K562 (cell line): ENCODE data around the gene PDZD2. TPM values are rescaled to one million over a fixed set of nuclear protein-coding genes. Genes with fewer than 3 reads are reported as not detected.
A peak's percentile ranks its signal among the peaks of the same experiment; 100 is the strongest.

Experiments
- ATAC-seq: fragments of 200-7000 bp; cut with Tn5 transposase; 3 replicates; pipeline ENCODE4 v1.9.1; 2020; ENCODE audit warnings: moderate library complexity
- BruUV-seq: library from RNA; stranded (reverse); fragments of 400-500 nt; replicated peaks from 2 replicates; lab custom pipeline; 2021; lab: Mats Ljungman, UMichigan
- CTCF ChIA-PET: fragments of 300-600 bp; formaldehyde crosslinking; extraction: SDS; loops from one replicate; lab custom pipeline; 2021; ENCODE audit warnings: low intra/inter-chr PET ratio; lab: Yijun Ruan, JAX
- POLR2A ChIA-PET: fragments of 300-600, 350-650 bp; sonication (Branson Sonifier 250); formaldehyde crosslinking; extraction: SDS; loops from one replicate; lab custom pipeline; 2021; ENCODE audit warnings: antibody characterized with exemption, inconsistent platforms; lab: Yijun Ruan, JAX
- DNase-seq, 4 experiments: peaks; one replicate each; pipeline versions ENCODE4 v3.0.0 to v3.0.0-alpha.2; 2011 to 2018; ENCODE audit warnings: low spot score in 3 of 4, mixed read lengths in 3 of 4; ENCODE audit errors: extremely low read depth in 1 of 4
- FAIRE-seq: peaks from 2 replicates; lab custom pipeline; 2011; peaks lifted over from hg19 to GRCh38; lab: Jason Lieb, UNC
- H2AFZ ChIP-seq: 2 replicates; pipeline ENCODE4 v1.6.0; 2011; ENCODE audit warnings: low read depth, low read length, control low read depth, inconsistent platforms
- H3K27ac ChIP-seq: fragments of 200-600 bp; 3 replicates; pipeline ENCODE4 v1.8.0; 2011; ENCODE audit warnings: low read depth, mild to moderate bottlenecking, control low read depth, inconsistent platforms, low read length, moderate library complexity, mixed read lengths; ENCODE audit errors: extremely low read depth
- H3K27me3 ChIP-seq, 2 experiments: fragments of 300-600 bp in 1 of 2; 2 replicates in 1 of 2; 3 replicates in 1 of 2; pipeline versions ENCODE4 v1.6.0 to v1.8.0; 2011; ENCODE audit warnings: inconsistent platforms in 2 of 2, low read length in 2 of 2, mild to moderate bottlenecking in 1 of 2, mixed read lengths in 1 of 2, moderate library complexity in 1 of 2; ENCODE audit not compliant: control insufficient read depth in 2 of 2, insufficient read depth in 2 of 2
- H3K36me3 ChIP-seq: fragments of 300-600 bp; 3 replicates; pipeline ENCODE4 v1.8.0; 2011; ENCODE audit warnings: mild to moderate bottlenecking, low read length, inconsistent platforms; ENCODE audit not compliant: control insufficient read depth, insufficient read depth
- H3K4me1 ChIP-seq, 2 experiments: fragments of 200-600 bp in 1 of 2; replicated peaks in 1 of 2; 2 replicates in 1 of 2; 3 replicates in 1 of 2; pipeline versions ENCODE4 v1.5.1 to v1.8.0; 2011; ENCODE audit warnings: inconsistent platforms in 2 of 2, low read length in 2 of 2, mild to moderate bottlenecking in 1 of 2, mixed read lengths in 1 of 2, moderate library complexity in 1 of 2; ENCODE audit not compliant: control insufficient read depth in 2 of 2, insufficient read depth in 2 of 2
- H3K4me2 ChIP-seq: 2 replicates; pipeline ENCODE4 v1.6.1; 2011; ENCODE audit warnings: low read length, control low read depth, inconsistent platforms, mixed read lengths; ENCODE audit not compliant: insufficient read depth
- H3K4me3 ChIP-seq: fragments of 200-600 bp; sonication (generic), shearing (Covaris generic); 2 replicates; pipeline ENCODE4 v1.5.1; 2016; ENCODE audit warnings: control low read depth, inconsistent platforms
- H3K79me2 ChIP-seq: fragments of 200-600 bp; 3 replicates; pipeline ENCODE4 v1.8.0; 2011; ENCODE audit warnings: low read length, inconsistent platforms; ENCODE audit not compliant: control insufficient read depth, insufficient read depth
- H3K9ac ChIP-seq, 2 experiments: 2 replicates each; pipeline versions ENCODE4 v1.6.0 to v1.6.1; 2011; ENCODE audit warnings: low read depth in 2 of 2, low read length in 2 of 2, control low read depth in 1 of 2, inconsistent platforms in 1 of 2, mild to moderate bottlenecking in 1 of 2, mixed read lengths in 1 of 2; ENCODE audit not compliant: insufficient read depth in 1 of 2
- H3K9me1 ChIP-seq: one replicate; pipeline ENCODE4 v1.6.0; 2011; ENCODE audit warnings: inconsistent platforms, mild to moderate bottlenecking, low read length, moderate library complexity; ENCODE audit not compliant: control insufficient read depth, insufficient read depth
- H3K9me3 ChIP-seq: replicated peaks from 2 replicates; pipeline ENCODE4 v1.5.1; 2011; ENCODE audit warnings: low read depth, low read length, inconsistent platforms; ENCODE audit not compliant: control insufficient read depth, insufficient read depth
- H4K20me1 ChIP-seq: replicated peaks from 2 replicates; pipeline ENCODE4 v1.6.1; 2011; ENCODE audit warnings: low read length, inconsistent platforms, mixed read lengths; ENCODE audit not compliant: control insufficient read depth, insufficient read depth
- ATF7 ChIP-seq: fragments of 450-650 bp; IDR thresholded peaks from 2 replicates; pipeline ENCODE4 v1.7.1; 2014; ENCODE audit warnings: mild to moderate bottlenecking, moderate library complexity
- CREM ChIP-seq: IDR thresholded peaks from 2 replicates; pipeline ENCODE4 v1.6.1; 2014; ENCODE audit warnings: antibody characterized with exemption, low read depth
- ELK3 ChIP-seq: fragments of 450-650 bp; formaldehyde crosslinking; IDR thresholded peaks from 2 replicates; pipeline ENCODE4 v1.4.0; 2020; ENCODE audit warnings: mild to moderate bottlenecking
- PCBP2 ChIP-seq: fragments of 200-400 bp; formaldehyde crosslinking; IDR thresholded peaks from 2 replicates; pipeline ENCODE4 v1.6.1; 2018; ENCODE audit warnings: low read length, low read depth, mild to moderate bottlenecking, moderate library complexity; ENCODE audit not compliant: poor library complexity, severe bottlenecking
- POLR2H ChIP-seq: IDR thresholded peaks from 2 replicates; pipeline ENCODE4 v1.6.1; 2016; ENCODE audit warnings: missing genetic modification characterization, low read depth, mild to moderate bottlenecking, control low read depth, missing compliant biosample characterization, moderate library complexity
- SMAD3 ChIP-seq: fragments of 450-650 bp; formaldehyde crosslinking; conservative IDR thresholded peaks from 2 replicates; pipeline ENCODE4 v1.4.0; 2020; ENCODE audit warnings: mild to moderate bottlenecking
- SRSF9 ChIP-seq: fragments of 200-400 bp; formaldehyde crosslinking; IDR thresholded peaks from 2 replicates; pipeline ENCODE4 v1.6.1; 2017; ENCODE audit warnings: low read depth, low read length, borderline replicate concordance
- ZBED1 ChIP-seq: IDR thresholded peaks from 2 replicates; pipeline ENCODE4 v1.6.1; 2014
- WGBS: fragments of 100-300 bp; shearing (Covaris generic); methylation state at CpG from one replicate; pipeline ENCODE4 v1.1.6; 2016; ENCODE audit warnings: low coverage, mixed read lengths; ENCODE audit not compliant: insufficient coverage; ENCODE audit errors: missing lambda C conversion rate; 5-methylcytosine and 5-hydroxymethylcytosine counted together
- in situ Hi-C: fragments of 300-500 bp; cut with MboI; formaldehyde crosslinking; loops from 4 replicates; pipeline ENCODE4 v1.15.0; 2018; ENCODE audit warnings: inconsistent platforms, mixed read lengths
- intact Hi-C: fragments of 100-400 bp; cut with micrococcal nuclease; formaldehyde crosslinking; loops from 2 replicates; pipeline ENCODE4 v1.14.2; 2022
- polyA plus RNA-seq, 8 experiments: library from polyadenylated mRNA; depleted of rRNA in 4 of 8; stranded (reverse) in 5 of 8; unstranded in 3 of 8; fragments of >200 nt; fragmentation: Nextera tagmentation in 2 of 8; fragmentation: Illumina TruSeq in 1 of 8; extraction: Ambion mirVana in 2 of 8; extraction: Trizol in 1 of 8; gene quantifications; 2 replicates each; pipeline versions ENCODE4 v1.2.1 to v1.2.3, GENCODE V29; 2011 to 2014; ENCODE audit warnings: inconsistent platforms in 1 of 8, missing spikeins in 1 of 8
- total RNA-seq, 7 experiments: library from RNA; depleted of rRNA in 6 of 7; stranded (reverse); fragments of >200 nt in 6 of 7; fragmentation: Illumina TruSeq in 2 of 7; extraction: Trizol in 2 of 7; gene quantifications; 2 replicates each; pipeline versions ENCODE4 v1.2.1 to v1.2.3, GENCODE V29; 2011 to 2021; ENCODE audit warnings: low replicate concordance in 1 of 7
- TF ChIP-seq, protein P1 (sequence below): IDR thresholded peaks from 2 replicates; pipeline ENCODE4 v1.6.1; 2016; ENCODE audit warnings: missing genetic modification characterization, missing compliant biosample characterization
- TF ChIP-seq, protein P2 (sequence below): fragments of 450-650 bp; formaldehyde crosslinking; IDR thresholded peaks from 2 replicates; pipeline ENCODE4 v1.4.0; 2022; ENCODE audit warnings: mild to moderate bottlenecking, moderate library complexity
- TF ChIP-seq, protein P3 (sequence below): fragments of 450-650 bp; IDR thresholded peaks from 2 replicates; pipeline ENCODE4 v1.6.1; 2018; ENCODE audit warnings: mild to moderate bottlenecking, low read depth; ENCODE audit not compliant: partially characterized antibody

The PDZD2 gene
- total and polyA plus RNA-seq, 9 of the 15 experiments (the other 6 are each of a cell fraction or from before 2014, with no cell fraction given): 0.02 to 0.08 (median 0.04) TPM; not detected in 6

GRCh38 chr5:31703757-31704156, 64.8 kb downstream of the PDZD2 start:
- H4K20me1 ChIP-seq: no peaks in the 10 kb centered on the region
- no peaks in the 10 kb centered on the region for H3K79me2 ChIP-seq
- no peak overlapping the region for H2AFZ ChIP-seq
- FAIRE-seq (no peak), DNase-seq (no peak), ATAC-seq (no peak)
- TF ChIP-seq, protein P1, sequence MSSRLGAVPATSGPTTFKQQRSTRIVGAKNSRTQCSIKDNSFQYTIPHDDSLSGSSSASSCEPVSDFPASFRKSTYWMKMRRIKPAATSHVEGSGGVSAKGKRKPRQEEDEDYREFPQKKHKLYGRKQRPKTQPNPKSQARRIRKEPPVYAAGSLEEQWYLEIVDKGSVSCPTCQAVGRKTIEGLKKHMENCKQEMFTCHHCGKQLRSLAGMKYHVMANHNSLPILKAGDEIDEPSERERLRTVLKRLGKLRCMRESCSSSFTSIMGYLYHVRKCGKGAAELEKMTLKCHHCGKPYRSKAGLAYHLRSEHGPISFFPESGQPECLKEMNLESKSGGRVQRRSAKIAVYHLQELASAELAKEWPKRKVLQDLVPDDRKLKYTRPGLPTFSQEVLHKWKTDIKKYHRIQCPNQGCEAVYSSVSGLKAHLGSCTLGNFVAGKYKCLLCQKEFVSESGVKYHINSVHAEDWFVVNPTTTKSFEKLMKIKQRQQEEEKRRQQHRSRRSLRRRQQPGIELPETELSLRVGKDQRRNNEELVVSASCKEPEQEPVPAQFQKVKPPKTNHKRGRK (tag): 0 out of 2 replicates have a peak, but pooled peaks have one; percentile 31
- no peak for TF ChIP-seq CREM
- no peaks in the 10 kb centered on the region for H3K9me3 ChIP-seq
- H3K27me3 ChIP-seq: peaks cover 40 to 46% of the 10 kb centered on the region in 2 experiments
- ChIA-PET CTCF (no interaction called here), POLR2A (interaction anchor here (0.7 kb wide), 1 partner anchor 507 kb away, joined by 3 read pairs; no protein-coding TSS in a partner anchor)
- no peaks in the 10 kb centered on the region for H3K9me1 ChIP-seq
- no peak overlapping the region for H3K4me2 ChIP-seq
- H3K4me1 ChIP-seq: no peaks in the 10 kb centered on the region
- intact Hi-C loops (no loop called here), in situ Hi-C loops (no loop called here)
- H3K36me3 ChIP-seq: no peaks in the 10 kb centered on the region
- no peak overlapping the region for H3K27ac ChIP-seq
- no peak overlapping the region for H3K4me3 ChIP-seq
- H3K9ac ChIP-seq: no peak overlapping the region
- BruUV-seq: no TSS peak
- WGBS: 0% methylated on average over 1 of the region's 1 CpG

DNA sequence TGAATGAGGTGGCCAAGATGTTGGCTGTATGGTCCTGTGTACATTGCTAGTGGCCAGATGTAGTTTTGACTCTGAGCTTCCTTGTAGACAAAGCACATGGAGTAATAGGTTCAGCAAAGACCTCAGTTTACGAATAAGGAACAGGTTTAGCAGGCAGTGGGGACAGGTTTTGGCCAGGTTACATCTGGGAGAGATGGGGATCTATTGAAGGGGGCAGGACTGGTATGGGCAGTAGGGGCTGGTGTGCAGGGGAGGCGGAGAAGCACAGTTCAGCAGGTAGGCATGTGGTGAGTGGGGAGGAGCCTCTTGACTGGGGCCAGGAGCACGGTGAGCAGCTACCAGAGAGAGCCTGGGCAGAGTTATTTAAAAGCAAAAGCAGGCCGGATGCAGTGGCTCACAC, 67.3 kb downstream of the PDZD2 start:
- no peak overlapping the region for H3K4me3 ChIP-seq
- no peaks in the 10 kb centered on the region for H3K4me1 ChIP-seq
- DNase-seq (no peak), FAIRE-seq (no peak), ATAC-seq (no peak)
- H2AFZ ChIP-seq: no peak overlapping the region
- H3K36me3 ChIP-seq: no peaks in the 10 kb centered on the region
- H3K27me3 ChIP-seq: peaks cover 29 to 40% of the 10 kb centered on the region in 2 experiments
- 4% methylated on average over 4 of the region's 4 CpGs for WGBS
- H3K4me2 ChIP-seq: no peak overlapping the region
- H3K9ac ChIP-seq: no peak overlapping the region
- no peak overlapping the region for H3K27ac ChIP-seq
- no peaks in the 10 kb centered on the region for H3K9me1 ChIP-seq
- no peaks in the 10 kb centered on the region for H4K20me1 ChIP-seq
- POLR2A ChIA-PET: no interaction called here
- intact Hi-C loops: no loop called here
- no TSS peak for BruUV-seq
- H3K79me2 ChIP-seq: no peaks in the 10 kb centered on the region
- H3K9me3 ChIP-seq: no peaks in the 10 kb centered on the region
- in situ Hi-C loops: no loop called here
- CTCF ChIA-PET: no interaction called here
- TF ChIP-seq SMAD3 (CRISPR knock-in tag) (no peak), SRSF9 (no peak), ATF7 (no peak), PCBP2 (no peak), POLR2H (tag) (no peak), ZBED1 (no peak), ELK3 (no peak)
- TF ChIP-seq, protein P2, sequence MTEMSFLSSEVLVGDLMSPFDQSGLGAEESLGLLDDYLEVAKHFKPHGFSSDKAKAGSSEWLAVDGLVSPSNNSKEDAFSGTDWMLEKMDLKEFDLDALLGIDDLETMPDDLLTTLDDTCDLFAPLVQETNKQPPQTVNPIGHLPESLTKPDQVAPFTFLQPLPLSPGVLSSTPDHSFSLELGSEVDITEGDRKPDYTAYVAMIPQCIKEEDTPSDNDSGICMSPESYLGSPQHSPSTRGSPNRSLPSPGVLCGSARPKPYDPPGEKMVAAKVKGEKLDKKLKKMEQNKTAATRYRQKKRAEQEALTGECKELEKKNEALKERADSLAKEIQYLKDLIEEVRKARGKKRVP (CRISPR knock-in tag): no peak
- TF ChIP-seq, protein P3, sequence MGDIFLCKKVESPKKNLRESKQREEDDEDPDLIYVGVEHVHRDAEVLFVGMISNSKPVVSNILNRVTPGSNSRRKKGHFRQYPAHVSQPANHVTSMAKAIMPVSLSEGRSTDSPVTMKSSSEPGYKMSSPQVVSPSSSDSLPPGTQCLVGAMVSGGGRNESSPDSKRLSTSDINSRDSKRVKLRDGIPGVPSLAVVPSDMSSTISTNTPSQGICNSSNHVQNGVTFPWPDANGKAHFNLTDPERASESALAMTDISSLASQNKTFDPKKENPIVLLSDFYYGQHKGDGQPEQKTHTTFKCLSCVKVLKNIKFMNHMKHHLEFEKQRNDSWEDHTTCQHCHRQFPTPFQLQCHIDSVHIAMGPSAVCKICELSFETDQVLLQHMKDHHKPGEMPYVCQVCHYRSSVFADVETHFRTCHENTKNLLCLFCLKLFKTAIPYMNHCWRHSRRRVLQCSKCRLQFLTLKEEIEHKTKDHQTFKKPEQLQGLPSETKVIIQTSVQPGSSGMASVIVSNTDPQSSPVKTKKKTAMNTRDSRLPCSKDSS: no peak
